ENCODE data around the gene TBC1D10B.

DNA sequence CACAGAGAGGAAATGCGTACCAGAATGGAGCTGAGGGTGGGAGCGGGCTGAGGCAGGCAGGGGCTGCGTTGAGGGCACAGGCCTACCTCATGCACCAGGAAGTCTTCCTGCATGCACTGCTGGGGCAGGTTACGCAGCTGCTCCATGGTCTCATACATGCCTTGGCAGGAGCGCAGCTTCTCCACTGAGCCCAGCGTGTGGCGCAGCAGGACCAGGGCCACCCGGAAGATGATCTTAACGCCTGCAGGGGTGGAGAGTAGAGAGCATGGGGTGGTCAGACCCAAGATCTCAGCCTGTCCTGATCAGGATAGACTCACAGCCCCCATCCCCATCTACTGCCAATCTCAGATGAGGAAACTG, 11.7 kb downstream of the TBC1D10B start:
- TF ChIP-seq, protein P1, sequence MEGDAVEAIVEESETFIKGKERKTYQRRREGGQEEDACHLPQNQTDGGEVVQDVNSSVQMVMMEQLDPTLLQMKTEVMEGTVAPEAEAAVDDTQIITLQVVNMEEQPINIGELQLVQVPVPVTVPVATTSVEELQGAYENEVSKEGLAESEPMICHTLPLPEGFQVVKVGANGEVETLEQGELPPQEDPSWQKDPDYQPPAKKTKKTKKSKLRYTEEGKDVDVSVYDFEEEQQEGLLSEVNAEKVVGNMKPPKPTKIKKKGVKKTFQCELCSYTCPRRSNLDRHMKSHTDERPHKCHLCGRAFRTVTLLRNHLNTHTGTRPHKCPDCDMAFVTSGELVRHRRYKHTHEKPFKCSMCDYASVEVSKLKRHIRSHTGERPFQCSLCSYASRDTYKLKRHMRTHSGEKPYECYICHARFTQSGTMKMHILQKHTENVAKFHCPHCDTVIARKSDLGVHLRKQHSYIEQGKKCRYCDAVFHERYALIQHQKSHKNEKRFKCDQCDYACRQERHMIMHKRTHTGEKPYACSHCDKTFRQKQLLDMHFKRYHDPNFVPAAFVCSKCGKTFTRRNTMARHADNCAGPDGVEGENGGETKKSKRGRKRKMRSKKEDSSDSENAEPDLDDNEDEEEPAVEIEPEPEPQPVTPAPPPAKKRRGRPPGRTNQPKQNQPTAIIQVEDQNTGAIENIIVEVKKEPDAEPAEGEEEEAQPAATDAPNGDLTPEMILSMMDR (conservative IDR thresholded peaks at IDR 0.05; ENCODE audit: low read length) = no peak
- no peak for TF ChIP-seq EZH2phosphoT487 (IDR thresholded peaks at IDR 0.05; ENCODE audit: borderline replicate concordance)
